ENCODE results near the gene COX8C.

The COX8C gene

DNA sequence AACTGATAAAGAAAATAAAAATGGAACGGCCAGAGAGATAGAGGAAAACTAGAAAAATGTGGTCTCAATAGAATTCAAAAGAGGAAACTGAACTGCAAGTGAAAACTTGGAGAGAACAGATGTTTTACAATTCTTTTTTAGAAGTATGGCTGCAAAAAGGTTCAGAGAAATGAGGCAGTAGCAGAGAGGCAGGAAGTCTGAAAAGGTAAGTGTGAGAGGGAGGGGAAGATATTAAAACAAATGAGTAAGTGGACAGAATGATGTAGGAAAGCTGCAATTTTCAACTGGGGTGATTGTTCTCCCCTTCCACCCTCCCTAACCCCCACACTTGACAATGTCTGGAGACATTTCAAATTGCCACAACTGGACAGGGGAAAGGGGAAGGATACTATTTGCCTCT is 27.0 kb upstream of the COX8C start:
- no peak for DNase-seq (ENCODE audit: low read depth)
- TF ChIP-seq, protein P1, sequence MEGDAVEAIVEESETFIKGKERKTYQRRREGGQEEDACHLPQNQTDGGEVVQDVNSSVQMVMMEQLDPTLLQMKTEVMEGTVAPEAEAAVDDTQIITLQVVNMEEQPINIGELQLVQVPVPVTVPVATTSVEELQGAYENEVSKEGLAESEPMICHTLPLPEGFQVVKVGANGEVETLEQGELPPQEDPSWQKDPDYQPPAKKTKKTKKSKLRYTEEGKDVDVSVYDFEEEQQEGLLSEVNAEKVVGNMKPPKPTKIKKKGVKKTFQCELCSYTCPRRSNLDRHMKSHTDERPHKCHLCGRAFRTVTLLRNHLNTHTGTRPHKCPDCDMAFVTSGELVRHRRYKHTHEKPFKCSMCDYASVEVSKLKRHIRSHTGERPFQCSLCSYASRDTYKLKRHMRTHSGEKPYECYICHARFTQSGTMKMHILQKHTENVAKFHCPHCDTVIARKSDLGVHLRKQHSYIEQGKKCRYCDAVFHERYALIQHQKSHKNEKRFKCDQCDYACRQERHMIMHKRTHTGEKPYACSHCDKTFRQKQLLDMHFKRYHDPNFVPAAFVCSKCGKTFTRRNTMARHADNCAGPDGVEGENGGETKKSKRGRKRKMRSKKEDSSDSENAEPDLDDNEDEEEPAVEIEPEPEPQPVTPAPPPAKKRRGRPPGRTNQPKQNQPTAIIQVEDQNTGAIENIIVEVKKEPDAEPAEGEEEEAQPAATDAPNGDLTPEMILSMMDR (IDR thresholded peaks at IDR 0.05; ENCODE audit: control insufficient read depth, insufficient read depth, low read depth, low read length, missing control alignments) = no peak
- no peak overlapping the region for H3K4me3 ChIP-seq (ENCODE audit: control insufficient read depth, low read depth, low read length)

DNA sequence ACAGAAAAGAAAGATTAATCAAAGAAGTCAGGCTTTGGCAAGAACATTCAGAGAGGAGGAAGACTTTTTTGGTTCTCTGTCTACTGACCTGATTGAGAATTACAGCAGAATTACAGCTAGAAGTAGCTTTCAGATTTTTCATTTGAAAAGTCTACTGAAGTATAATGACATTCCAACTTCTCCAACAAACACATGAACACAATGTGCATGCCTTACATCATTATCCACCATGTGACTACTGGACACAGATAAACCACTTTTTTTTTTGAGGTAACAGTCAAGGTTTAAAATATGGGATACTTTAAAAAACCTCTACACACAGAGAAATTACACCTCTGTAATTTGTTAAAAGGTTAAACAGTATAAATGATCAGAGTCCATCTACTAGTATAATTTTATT is 26.5 kb upstream of the COX8C start:
- no peak overlapping the region for H3K4me3 ChIP-seq (ENCODE audit: control insufficient read depth, low read depth, low read length)
- TF ChIP-seq, protein P1 (IDR thresholded peaks at IDR 0.05; ENCODE audit: control insufficient read depth, insufficient read depth, low read depth, low read length, missing control alignments) = no peak
- no peak for DNase-seq (ENCODE audit: low read depth)

DNA sequence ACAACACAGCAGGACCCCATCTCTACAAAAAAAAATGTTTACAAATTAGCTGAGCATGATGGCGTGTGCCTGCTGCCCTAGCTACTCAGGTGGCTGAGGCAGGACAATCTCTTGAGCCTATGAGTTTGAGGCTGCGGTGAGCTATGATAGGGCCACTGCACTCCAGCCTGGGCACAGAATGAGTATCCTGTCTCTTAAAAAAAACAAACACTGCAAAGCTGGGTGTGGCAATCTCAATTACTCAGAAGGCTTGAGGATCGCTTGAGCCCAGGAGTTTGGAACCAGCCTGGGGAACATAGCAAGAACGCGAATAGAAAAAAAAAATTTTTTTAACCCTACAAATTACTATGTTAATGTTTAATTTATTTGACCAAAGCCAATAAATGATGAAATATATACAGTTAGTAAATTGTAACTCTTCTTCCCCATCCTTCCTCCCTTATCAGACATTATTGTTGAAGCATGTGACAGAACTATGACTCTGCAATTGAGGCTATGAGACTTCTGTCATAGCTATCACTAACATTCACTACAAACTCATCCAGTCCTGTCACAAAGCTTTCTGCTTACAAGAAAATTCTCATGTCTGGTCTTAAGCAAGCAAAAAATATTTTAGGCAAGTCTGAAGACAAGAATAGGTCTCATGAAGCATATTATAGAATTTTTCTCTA is 23.9 kb upstream of the COX8C start:
- H3K4me3 ChIP-seq (ENCODE audit: control insufficient read depth, low read depth, low read length) = no peak overlapping the region
- no peak for DNase-seq (ENCODE audit: low read depth)
- TF ChIP-seq, protein P1 (IDR thresholded peaks at IDR 0.05; ENCODE audit: control insufficient read depth, insufficient read depth, low read depth, low read length, missing control alignments) = no peak

DNA sequence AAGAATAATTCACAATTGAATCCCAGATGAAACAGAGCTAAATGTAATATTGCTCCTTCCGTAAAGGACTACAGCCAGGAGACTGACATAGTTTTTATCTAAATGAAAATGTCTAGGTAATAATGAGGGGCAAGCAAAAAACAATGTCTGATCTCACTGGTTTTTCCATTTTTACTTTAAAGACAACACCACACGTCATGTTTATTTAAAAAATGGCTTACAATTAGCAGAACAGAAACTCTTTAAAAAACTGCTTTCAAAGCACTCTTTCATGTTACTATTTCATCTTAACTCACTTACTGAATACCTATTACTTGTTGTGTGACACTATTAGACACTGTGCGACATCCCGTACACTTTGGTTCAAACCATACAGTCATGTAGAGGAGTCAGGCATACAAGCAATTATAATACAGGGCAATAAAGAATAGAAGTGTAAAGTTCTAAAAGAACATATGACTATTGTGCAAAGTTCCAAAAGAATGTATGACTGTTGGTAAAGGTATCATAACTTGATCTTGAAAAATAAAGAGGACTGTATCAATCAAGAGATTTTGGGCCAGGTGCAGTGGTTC is 23.3 kb upstream of the COX8C start:
- no peak for DNase-seq (ENCODE audit: low read depth)
- H3K4me3 ChIP-seq (ENCODE audit: control insufficient read depth, low read depth, low read length) = no peak overlapping the region
- TF ChIP-seq, protein P1 (IDR thresholded peaks at IDR 0.05; ENCODE audit: control insufficient read depth, insufficient read depth, low read depth, low read length, missing control alignments) = no peak

DNA sequence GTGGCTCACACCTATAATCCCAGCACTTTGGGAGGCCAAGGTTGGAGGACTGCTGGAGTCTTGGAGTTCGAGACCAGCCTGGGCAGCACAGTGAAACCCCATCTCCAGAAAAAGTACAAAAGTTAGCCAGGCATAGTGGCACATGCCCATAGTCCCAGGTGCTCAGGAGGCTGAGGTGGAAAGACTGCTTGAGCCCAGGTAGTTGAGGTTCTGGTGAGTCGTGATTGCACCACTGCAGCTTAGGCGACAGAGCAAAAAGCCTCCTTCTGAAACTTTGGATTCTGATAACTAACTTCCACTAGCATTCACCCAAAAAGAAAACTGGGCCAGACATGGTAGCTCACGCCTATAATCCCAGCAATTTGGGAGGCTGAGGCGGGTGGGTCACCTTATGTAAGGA is 20.8 kb upstream of the COX8C start:
- no peak for DNase-seq (ENCODE audit: low read depth)
- TF ChIP-seq, protein P1 (IDR thresholded peaks at IDR 0.05; ENCODE audit: control insufficient read depth, insufficient read depth, low read depth, low read length, missing control alignments) = no peak

DNA sequence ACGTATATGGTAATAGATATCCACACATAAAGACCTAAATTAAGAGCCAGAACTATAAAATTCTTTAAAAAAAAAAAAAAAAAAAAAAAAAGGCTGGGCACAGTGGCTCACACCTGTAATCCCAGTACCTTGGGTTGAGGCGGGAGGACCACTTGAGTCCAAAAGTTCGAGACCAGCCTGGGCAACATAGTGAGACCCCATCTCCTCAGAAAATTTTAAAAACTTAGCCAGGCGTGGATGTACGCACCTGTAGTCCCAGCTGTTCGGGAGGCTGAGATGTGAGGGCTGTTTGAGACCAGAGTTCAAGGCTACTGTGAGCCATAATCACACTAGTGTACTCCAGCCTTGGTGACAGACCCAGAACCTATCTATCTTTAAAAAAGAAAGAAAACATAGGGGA is 18.4 kb upstream of the COX8C start:
- H3K4me3 ChIP-seq (ENCODE audit: control insufficient read depth, low read depth, low read length) = no peak overlapping the region
- DNase-seq (ENCODE audit: low read depth) = no peak
- TF ChIP-seq, protein P1 (IDR thresholded peaks at IDR 0.05; ENCODE audit: control insufficient read depth, insufficient read depth, low read depth, low read length, missing control alignments) = no peak

More for the DNA sequence above, 20.8 kb upstream of the COX8C start:
- H3K4me3 ChIP-seq (ENCODE audit: control insufficient read depth, low read depth, low read length) = no peak overlapping the region
